ENCODE data around the gene MEIS2. TPM values are rescaled to one million over a fixed set of nuclear protein-coding genes. Genes with fewer than 3 reads are reported as not detected.

MEIS2 gene
- total and polyA plus RNA-seq, 4 donors: 40.1 to 119 (median 72.0) TPM

DNA sequence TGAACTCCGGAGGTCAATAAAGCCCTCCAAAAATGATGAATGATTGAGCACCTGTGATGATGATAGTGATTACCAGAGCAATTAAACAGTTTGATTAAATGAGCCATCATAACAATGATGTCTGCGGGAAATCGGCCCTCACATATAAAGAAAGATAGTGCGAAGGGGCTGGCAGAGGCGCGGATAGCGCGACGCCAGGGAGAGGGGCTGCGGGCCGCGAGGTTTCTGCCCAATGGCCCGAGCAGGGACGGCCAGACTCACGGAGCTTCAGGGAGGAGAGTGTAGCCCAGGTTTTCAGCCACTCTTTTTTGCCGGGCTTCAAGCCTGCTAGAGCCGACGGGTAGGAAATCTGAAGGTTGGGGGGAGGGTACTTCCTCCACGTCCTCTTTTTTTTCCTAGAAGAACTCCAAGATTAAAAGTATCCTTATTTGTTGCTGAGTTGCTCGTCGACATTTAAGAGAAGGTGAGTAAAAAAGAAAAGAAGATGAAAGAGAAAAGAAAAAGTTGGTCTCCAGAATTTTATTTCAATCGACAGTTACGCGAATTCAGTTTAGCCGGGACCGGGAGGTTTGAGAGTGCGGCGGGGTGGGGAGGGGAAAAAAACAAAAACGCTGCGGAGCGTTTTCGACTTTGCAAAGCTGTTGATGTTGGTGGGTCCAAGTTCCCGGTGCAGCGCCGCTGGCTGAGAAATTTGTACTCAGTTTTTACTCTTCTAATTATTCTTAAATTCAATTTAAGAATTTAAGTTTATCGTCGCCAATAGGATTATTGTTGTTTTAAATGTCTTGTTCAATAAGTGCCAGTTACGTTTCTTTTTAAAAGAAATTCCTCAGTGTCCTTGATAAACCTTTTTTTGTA, 2.2 kb upstream of the MEIS2 start:
- no peaks in the 10 kb centered on the region for H3K36me3 ChIP-seq (ENCODE audit: control insufficient read depth, insufficient read depth, low read length)
- peak overlapping the region; percentile 93 for H3K4me3 ChIP-seq (ENCODE audit: low read depth, low read length)
- H3K4me1 ChIP-seq (ENCODE audit: control insufficient read depth, insufficient read depth, low read length): peaks cover 37% of the 10 kb centered on the region
- 2% methylated on average over 23 of the region's 38 CpGs for WGBS (ENCODE audit: insufficient coverage)
- DNase-seq (ENCODE audit: low read depth in 4 of 6, low spot score in 6 of 6): peak in 2 of 6 donors; percentile 61 to 71
- no peaks in the 10 kb centered on the region for H3K9me3 ChIP-seq (ENCODE audit: control insufficient read depth, insufficient read depth, low read length)
- peak overlapping the region; percentile 98 for H3K27ac ChIP-seq (ENCODE audit: low read depth, low read length)
- H3K27me3 ChIP-seq (ENCODE audit: control insufficient read depth, insufficient read depth, low read length): peaks cover 87% of the 10 kb centered on the region

DNA sequence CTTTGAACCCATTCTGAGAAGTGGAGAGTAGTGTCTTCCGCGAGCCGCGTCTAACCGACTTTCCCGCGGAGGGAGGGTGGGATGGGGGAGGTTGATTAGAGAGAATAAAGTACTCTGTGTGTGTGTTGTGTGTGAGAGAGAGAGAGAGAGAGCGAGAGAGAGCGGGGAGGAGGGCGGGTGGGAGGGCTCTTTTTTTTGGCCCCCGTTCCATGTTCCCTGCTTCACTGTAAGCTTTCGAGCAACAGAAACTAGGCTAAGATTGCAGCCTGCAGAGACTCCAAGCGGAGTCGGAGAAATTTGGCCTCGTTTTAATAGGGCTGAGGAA, 1.6 kb upstream of the MEIS2 start:
- DNase-seq (ENCODE audit: low read depth in 4 of 6, low spot score in 6 of 6): peak in 2 of 6 donors; percentile 85 to 94
- WGBS (ENCODE audit: insufficient coverage): 0% methylated on average over 4 of the region's 15 CpGs
- H3K9me3 ChIP-seq (ENCODE audit: control insufficient read depth, insufficient read depth, low read length): no peaks in the 10 kb centered on the region
- peaks cover 87% of the 10 kb centered on the region for H3K27me3 ChIP-seq (ENCODE audit: control insufficient read depth, insufficient read depth, low read length)
- peak overlapping the region; percentile 98 for H3K27ac ChIP-seq (ENCODE audit: low read depth, low read length)
- H3K36me3 ChIP-seq (ENCODE audit: control insufficient read depth, insufficient read depth, low read length): no peaks in the 10 kb centered on the region
- peak overlapping the region; percentile 93 for H3K4me3 ChIP-seq (ENCODE audit: low read depth, low read length)
- H3K4me1 ChIP-seq (ENCODE audit: control insufficient read depth, insufficient read depth, low read length): peaks cover 40% of the 10 kb centered on the region

DNA sequence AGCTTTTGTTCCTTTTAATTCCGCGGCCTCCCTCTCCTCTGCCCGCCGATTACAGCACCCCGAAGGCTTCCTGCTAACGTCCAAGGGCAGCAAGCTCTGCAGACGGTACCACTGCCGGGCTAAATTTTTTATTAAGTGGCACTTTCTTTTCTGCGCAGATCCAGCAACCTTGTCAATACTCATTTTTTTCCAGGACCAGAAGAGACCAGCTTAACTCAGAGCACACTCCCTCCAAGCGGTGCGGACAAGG, 542 bp upstream of the MEIS2 start:
- H3K36me3 ChIP-seq (ENCODE audit: control insufficient read depth, insufficient read depth, low read length): peaks cover under 1% of the 10 kb centered on the region
- peaks cover 88% of the 10 kb centered on the region for H3K27me3 ChIP-seq (ENCODE audit: control insufficient read depth, insufficient read depth, low read length)
- 0% methylated on average over 8 of the region's 11 CpGs for WGBS (ENCODE audit: insufficient coverage)
- no peaks in the 10 kb centered on the region for H3K9me3 ChIP-seq (ENCODE audit: control insufficient read depth, insufficient read depth, low read length)
- DNase-seq (ENCODE audit: low read depth in 4 of 6, low spot score in 6 of 6): no peak
- peak overlapping the region; percentile 98 for H3K27ac ChIP-seq (ENCODE audit: low read depth, low read length)
- H3K4me3 ChIP-seq (ENCODE audit: low read depth, low read length): peak overlapping the region; percentile 93
- H3K4me1 ChIP-seq (ENCODE audit: control insufficient read depth, insufficient read depth, low read length): peaks cover 44% of the 10 kb centered on the region

DNA sequence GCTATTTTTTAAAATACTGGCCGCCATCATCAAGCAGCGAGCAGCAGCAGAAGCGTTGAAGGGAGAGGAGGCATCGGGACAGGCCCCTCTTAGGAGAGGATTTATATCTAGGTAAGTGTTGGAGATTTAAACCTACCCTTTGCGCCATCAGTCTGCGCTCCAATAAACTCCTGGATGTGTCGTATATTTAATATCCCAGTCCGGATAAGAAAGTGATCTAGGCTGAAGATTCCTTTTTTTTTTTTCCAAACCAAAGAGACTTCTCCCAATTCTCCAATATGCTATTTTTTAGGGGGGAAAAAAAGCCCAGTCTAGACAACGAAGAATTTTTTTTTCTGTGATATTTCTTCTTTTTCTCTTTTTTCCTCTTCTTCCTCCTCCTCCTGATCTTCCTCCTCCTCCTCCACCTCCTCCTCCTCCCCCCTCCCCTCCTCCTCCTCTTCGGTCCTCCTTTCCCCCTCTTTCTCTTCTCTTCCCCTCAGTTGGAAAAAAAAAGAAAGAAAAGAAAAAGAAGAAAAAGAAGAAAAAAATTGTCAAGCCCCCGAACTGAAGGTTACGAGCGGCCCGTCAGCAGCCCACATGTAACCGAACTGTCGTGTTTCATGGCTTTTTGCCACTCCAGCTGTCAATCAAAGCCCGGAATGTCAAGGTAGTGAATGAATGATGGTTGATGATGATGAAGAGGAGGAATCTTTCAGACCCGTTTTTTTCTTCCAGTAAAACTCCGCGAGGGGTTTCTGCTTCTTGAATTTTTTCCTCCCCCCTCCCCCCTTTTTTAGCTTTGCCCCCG, 835 bp downstream of the MEIS2 start:
- H3K27me3 ChIP-seq (ENCODE audit: control insufficient read depth, insufficient read depth, low read length): peaks cover 91% of the 10 kb centered on the region

DNA sequence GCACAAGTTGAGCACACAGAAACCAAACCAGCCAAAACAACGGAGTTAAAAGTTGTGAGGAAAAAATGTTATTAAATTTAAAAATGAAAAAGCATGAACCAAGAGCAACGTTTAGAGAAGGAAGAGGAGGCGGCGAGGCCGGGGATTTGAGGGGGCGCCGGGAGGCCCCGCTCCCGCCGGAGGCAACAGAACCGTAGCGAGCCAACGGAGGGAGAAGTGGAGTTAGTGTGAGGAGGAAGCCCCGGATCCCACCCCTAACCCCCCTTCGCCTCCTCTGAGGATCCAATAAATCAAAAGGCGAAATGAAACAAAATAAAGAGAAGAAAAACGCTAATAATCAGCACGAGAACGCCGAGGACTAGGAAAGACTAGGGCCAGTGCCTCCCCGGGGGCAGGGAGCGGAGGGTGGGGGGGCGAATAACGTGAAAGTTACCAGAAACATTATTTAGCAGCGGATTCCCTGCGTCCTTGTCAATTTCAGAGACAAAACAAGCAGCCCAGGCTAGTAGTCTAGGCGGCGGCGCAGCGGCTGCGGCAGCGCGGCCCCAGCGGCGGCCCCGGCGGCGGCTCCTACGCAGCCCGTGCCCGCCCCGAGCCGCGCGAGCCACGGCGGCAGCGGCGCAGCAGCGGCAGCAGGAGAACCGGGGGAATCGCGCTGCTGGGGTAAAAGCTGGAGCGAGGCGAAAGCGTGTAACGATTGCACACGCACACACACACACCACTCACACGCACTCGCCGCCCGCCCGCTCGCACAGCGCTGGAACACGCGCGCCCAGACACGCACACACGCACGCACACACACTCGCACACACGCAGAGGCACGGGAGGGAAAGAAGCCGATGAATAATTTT, 1.7 kb downstream of the MEIS2 start:
- peaks cover 90% of the 10 kb centered on the region for H3K27me3 ChIP-seq (ENCODE audit: control insufficient read depth, insufficient read depth, low read length)
- peaks cover 53% of the 10 kb centered on the region for H3K4me1 ChIP-seq (ENCODE audit: control insufficient read depth, insufficient read depth, low read length)
- H3K27ac ChIP-seq (ENCODE audit: low read depth, low read length): peak overlapping the region; percentile 98
- peak overlapping the region; percentile 93 for H3K4me3 ChIP-seq (ENCODE audit: low read depth, low read length)
- no peaks in the 10 kb centered on the region for H3K9me3 ChIP-seq (ENCODE audit: control insufficient read depth, insufficient read depth, low read length)
- peak in 2 of 6 donors; percentile 76 for DNase-seq (ENCODE audit: low read depth in 4 of 6, low spot score in 6 of 6)
- WGBS (ENCODE audit: insufficient coverage): under 1% methylated on average over 38 of the region's 75 CpGs
- peaks cover 6% of the 10 kb centered on the region for H3K36me3 ChIP-seq (ENCODE audit: control insufficient read depth, insufficient read depth, low read length)

More for the DNA sequence above, 835 bp downstream of the MEIS2 start:
- Histone ChIP-seq H3K9me3 (ENCODE audit: control insufficient read depth, insufficient read depth, low read length) (no peaks in the 10 kb centered on the region), H3K27ac (ENCODE audit: low read depth, low read length) (peak overlapping the region; percentile 98), H3K36me3 (ENCODE audit: control insufficient read depth, insufficient read depth, low read length) (peaks cover 6% of the 10 kb centered on the region), H3K4me3 (ENCODE audit: low read depth, low read length) (peak overlapping the region; percentile 93), H3K4me1 (ENCODE audit: control insufficient read depth, insufficient read depth, low read length) (peaks cover 53% of the 10 kb centered on the region)
- DNase-seq (ENCODE audit: low read depth in 4 of 6, low spot score in 6 of 6): peak in 2 of 6 donors; percentile 75 to 92
- WGBS (ENCODE audit: insufficient coverage): 0% methylated on average over 6 of the region's 21 CpGs

DNA sequence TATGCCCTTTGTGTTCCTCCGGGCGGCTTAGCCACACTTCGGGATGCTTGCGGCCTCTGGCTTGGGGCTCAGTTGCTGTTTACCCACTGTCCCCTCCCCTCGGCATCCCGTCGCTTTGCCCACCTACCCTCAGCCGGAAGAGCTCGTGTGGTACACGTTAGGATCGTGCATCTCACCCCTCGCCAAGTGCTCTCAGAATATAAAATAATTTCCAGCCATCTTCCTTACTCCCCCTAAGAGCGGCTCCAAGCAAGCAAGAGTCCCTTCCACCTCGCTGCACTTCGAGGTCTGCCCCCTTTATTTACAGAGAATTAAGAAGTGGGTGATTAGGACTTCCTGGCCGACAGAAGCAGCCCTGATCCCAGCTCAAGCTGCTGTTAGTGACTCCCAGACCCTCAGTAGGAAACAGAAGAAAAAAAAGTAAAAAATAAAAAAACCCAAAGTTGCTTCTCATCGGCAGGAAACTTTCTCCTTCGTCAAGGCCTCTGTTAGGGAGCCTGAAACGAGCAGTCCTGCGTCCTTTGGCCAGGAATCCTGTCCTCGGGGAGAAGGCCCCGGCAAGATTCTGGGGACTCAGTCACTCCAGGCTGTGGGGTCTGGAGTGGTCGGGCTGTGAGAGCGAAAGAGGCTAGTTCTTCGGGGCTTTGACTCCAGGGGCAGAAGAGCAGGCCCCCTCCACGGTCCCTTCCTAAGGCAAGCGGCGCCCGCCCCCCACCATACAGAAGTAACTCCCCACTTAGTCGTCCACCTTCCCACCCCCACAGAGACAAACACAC, 3.0 kb downstream of the MEIS2 start:
- peaks cover 50% of the 10 kb centered on the region for H3K4me1 ChIP-seq (ENCODE audit: control insufficient read depth, insufficient read depth, low read length)
- H3K4me3 ChIP-seq (ENCODE audit: low read depth, low read length): peak overlapping the region; percentile 57
- no peaks in the 10 kb centered on the region for H3K9me3 ChIP-seq (ENCODE audit: control insufficient read depth, insufficient read depth, low read length)
- peak in 1 of 6 donors; percentile 76 for DNase-seq (ENCODE audit: low read depth in 4 of 6, low spot score in 6 of 6)
- H3K27me3 ChIP-seq (ENCODE audit: control insufficient read depth, insufficient read depth, low read length): peaks cover 77% of the 10 kb centered on the region
- peak overlapping the region; percentile 98 for H3K27ac ChIP-seq (ENCODE audit: low read depth, low read length)
- WGBS (ENCODE audit: insufficient coverage): 14% methylated on average over 20 of the region's 30 CpGs
- H3K36me3 ChIP-seq (ENCODE audit: control insufficient read depth, insufficient read depth, low read length): peaks cover 6% of the 10 kb centered on the region

DNA sequence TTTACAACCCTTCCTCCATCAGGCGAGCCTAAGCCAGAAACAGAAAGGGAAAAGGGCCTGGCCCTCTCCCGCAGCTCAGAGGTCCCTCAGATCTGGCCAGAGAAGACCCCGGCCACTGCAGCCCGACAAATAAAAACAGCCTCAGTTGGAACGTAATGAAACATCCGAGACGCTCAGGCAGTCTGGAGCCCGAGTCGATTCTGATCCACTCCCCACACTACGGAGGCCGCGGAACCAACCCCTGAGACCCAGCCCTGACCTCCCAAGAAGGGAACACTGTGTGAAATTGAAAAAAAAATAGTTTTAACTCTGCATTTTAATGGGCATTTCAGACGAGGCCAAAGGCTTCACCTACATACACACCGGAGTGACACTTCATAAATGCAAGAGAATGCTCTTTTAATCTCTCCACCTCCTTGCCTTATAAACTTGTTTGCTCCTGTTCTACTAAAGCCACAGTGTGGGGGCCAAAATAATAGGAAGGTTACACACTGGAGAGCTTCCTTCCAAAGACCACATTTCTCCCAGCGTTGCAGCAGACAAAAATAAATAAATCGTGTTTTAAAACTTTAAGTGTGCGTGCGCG, 3.7 kb downstream of the MEIS2 start:
- peaks cover 6% of the 10 kb centered on the region for H3K36me3 ChIP-seq (ENCODE audit: control insufficient read depth, insufficient read depth, low read length)
- 26% methylated on average over 10 of the region's 19 CpGs for WGBS (ENCODE audit: insufficient coverage)
- H3K27me3 ChIP-seq (ENCODE audit: control insufficient read depth, insufficient read depth, low read length): peaks cover 73% of the 10 kb centered on the region
- no peaks in the 10 kb centered on the region for H3K9me3 ChIP-seq (ENCODE audit: control insufficient read depth, insufficient read depth, low read length)
- H3K4me1 ChIP-seq (ENCODE audit: control insufficient read depth, insufficient read depth, low read length): peaks cover 46% of the 10 kb centered on the region
- H3K27ac ChIP-seq (ENCODE audit: low read depth, low read length): peak overlapping the region; percentile 98
- peak in 1 of 6 donors; percentile 60 for DNase-seq (ENCODE audit: low read depth in 4 of 6, low spot score in 6 of 6)
- H3K4me3 ChIP-seq (ENCODE audit: low read depth, low read length): peak overlapping the region; percentile 57

DNA sequence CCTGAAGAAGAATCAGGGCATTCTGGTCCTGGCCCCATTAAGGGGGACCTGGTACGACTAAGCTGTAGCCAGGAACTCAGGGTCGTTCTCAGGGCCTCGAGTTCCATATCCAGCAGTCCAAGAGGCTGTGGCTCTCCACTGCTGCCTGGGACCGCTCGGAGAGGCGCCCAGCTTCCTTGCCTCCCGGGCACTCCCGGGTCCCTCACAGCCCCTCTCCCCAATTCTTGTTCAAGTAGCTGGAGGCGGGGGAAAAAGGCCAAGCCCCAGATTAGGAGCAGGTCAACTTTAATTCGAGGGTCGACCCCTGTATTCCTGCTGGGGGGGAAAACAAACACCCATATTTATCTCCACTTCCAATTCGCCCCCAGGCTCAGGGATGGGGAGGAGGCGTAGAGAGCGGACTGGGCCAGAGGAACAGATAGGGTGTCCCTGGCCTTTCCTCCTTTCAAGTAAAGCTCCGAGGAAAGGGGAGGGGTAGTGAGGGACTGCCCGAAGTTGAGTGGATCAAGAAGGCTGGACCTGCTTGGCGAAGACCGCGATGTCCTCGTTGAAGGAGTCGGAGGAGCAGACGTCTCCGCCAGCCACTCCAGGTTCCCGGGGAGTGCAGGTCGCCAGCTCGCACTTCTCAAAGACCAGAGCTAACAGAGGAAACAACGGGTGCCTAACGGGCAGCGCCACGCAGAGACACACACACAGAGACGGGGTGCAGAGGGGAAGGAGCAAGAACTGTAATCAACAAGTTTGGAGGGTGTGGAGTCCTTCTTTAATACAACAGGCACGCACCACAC, 4.4 kb downstream of the MEIS2 start:
- peak in 2 of 6 donors; percentile 60 to 62 for DNase-seq (ENCODE audit: low read depth in 4 of 6, low spot score in 6 of 6)
- WGBS (ENCODE audit: insufficient coverage): 10% methylated on average over 18 of the region's 32 CpGs
- peak overlapping the region; percentile 98 for H3K27ac ChIP-seq (ENCODE audit: low read depth, low read length)
- H3K27me3 ChIP-seq (ENCODE audit: control insufficient read depth, insufficient read depth, low read length): peaks cover 68% of the 10 kb centered on the region
- no peaks in the 10 kb centered on the region for H3K9me3 ChIP-seq (ENCODE audit: control insufficient read depth, insufficient read depth, low read length)
- peaks cover 39% of the 10 kb centered on the region for H3K4me1 ChIP-seq (ENCODE audit: control insufficient read depth, insufficient read depth, low read length)
- peak overlapping the region; percentile 57 for H3K4me3 ChIP-seq (ENCODE audit: low read depth, low read length)
- H3K36me3 ChIP-seq (ENCODE audit: control insufficient read depth, insufficient read depth, low read length): peaks cover 6% of the 10 kb centered on the region
